Loucy (cell line): Measurements from ENCODE around the gene ZNF70.

Experiments
- H2AFZ ChIP-seq: fragments of 200-600 bp; sonication (generic); 2 replicates; pipeline ENCODE4 v1.6.0; 2016; ENCODE audit warnings: antibody characterized with exemption, mild to moderate bottlenecking, low read length, moderate library complexity
- H3F3A ChIP-seq: fragments of 200-600 bp; 2 replicates; pipeline ENCODE4 v1.6.0; 2016; ENCODE audit warnings: antibody characterized with exemption, low read depth, mild to moderate bottlenecking
- H3K27me3 ChIP-seq: fragments of 200-600 bp; sonication (generic); 2 replicates; pipeline ENCODE4 v1.6.1; 2014; ENCODE audit warnings: low read length, mild to moderate bottlenecking; ENCODE audit not compliant: insufficient read depth, poor library complexity, severe bottlenecking
- H3K36me3 ChIP-seq: fragments of 200-600 bp; sonication (generic); 2 replicates; pipeline ENCODE4 v1.6.1; 2016; ENCODE audit warnings: low read length; ENCODE audit not compliant: insufficient read depth
- H3K4me1 ChIP-seq: fragments of 200-600 bp; sonication (generic); 2 replicates; pipeline ENCODE4 v1.5.1; 2014; ENCODE audit warnings: low read length, mild to moderate bottlenecking; ENCODE audit not compliant: insufficient read depth, poor library complexity, severe bottlenecking
- H3K4me2 ChIP-seq: fragments of 200-600 bp; sonication (generic); 2 replicates; pipeline ENCODE4 v1.6.0; 2014; ENCODE audit warnings: antibody characterized with exemption, low read length, low read depth, mild to moderate bottlenecking; ENCODE audit not compliant: poor library complexity, severe bottlenecking
- H3K4me3 ChIP-seq: fragments of 200-600 bp; sonication (generic); 2 replicates; pipeline ENCODE4 v1.5.1; 2014; ENCODE audit warnings: low read length, mild to moderate bottlenecking, mixed read lengths; ENCODE audit not compliant: poor library complexity, severe bottlenecking
- H3K79me2 ChIP-seq: fragments of 200-600 bp; sonication (generic); 2 replicates; pipeline ENCODE4 v1.6.1; 2014; ENCODE audit warnings: low read length; ENCODE audit not compliant: insufficient read depth
- H3K9ac ChIP-seq: fragments of 200-600 bp; sonication (generic); 2 replicates; pipeline ENCODE4 v1.6.0; 2014; ENCODE audit warnings: mild to moderate bottlenecking, low read depth, low read length, moderate library complexity; ENCODE audit not compliant: poor library complexity, severe bottlenecking
- H3K9me2 ChIP-seq: fragments of 200-600 bp; sonication (generic); replicated peaks from 2 replicates; pipeline ENCODE4 v1.6.1; 2016; ENCODE audit warnings: low read depth, low read length, mixed read lengths
- H3K9me3 ChIP-seq: fragments of 200-600 bp; sonication (generic); 2 replicates; pipeline ENCODE4 v1.6.1; 2014; ENCODE audit warnings: mild to moderate bottlenecking, antibody characterized with exemption, low read length, low read depth; ENCODE audit not compliant: insufficient read depth
- H4K20me1 ChIP-seq: fragments of 200-600 bp; sonication (generic); 2 replicates; pipeline ENCODE4 v1.6.0; 2014; ENCODE audit warnings: antibody characterized with exemption, low read length, mild to moderate bottlenecking; ENCODE audit not compliant: insufficient read depth, poor library complexity, severe bottlenecking
- EZH2phosphoT487 ChIP-seq: fragments of 200-600 bp; IDR thresholded peaks from 2 replicates; pipeline ENCODE4 v1.6.1; 2018; ENCODE audit warnings: antibody characterized with exemption, mild to moderate bottlenecking, moderate library complexity, borderline replicate concordance
- TF ChIP-seq, protein P1 (sequence below): fragments of 200-600 bp; sonication (generic); conservative IDR thresholded peaks from 2 replicates; pipeline ENCODE4 v1.5.1; 2014; ENCODE audit warnings: mild to moderate bottlenecking, antibody characterized with exemption, low read length

Gene ZNF70

DNA sequence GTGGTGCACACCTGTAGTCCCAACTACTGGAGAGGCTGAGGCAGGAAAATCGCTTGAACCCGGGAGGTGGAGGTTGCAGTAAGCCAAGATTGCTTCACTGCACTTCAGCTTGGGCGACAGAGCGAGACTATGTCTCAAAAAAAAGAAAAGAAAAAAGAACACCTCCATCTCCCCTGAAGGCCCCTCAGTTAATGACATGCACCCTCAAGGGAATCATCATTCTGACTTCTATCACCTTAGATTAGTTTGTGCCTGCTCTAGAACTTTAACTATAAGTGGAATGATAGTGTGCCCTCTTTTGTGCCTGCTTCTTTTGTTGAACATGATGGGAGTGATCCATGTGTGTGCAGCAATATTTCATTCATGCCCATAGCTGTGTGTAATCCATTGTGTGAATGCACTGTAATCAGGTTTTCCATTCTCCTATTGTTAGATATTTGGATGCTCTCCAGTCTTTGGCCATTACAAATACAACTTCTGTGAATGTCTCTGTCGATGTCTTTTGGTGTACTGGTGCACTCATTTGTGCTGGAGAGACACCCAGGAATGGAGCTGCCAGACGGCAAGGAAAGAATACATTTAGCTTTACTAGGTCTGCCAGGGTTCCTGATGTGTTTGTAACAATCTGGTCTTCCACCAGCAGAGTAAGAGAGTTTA is 4.2 kb upstream of the ZNF70 start:
- no peaks in the 10 kb centered on the region for H3K36me3 ChIP-seq
- peaks cover 5% of the 10 kb centered on the region; the same call in 1 of the 2 replicates for H3K79me2 ChIP-seq
- no peak overlapping the region for H2AFZ ChIP-seq
- H3K9me3 ChIP-seq: no peaks in the 10 kb centered on the region
- H3K9ac ChIP-seq: no peak overlapping the region
- no peak overlapping the region for H3K4me3 ChIP-seq
- H3F3A ChIP-seq: peaks cover 3% of the 10 kb centered on the region; the same call in 1 of the 2 replicates
- no peaks in the 10 kb centered on the region for H4K20me1 ChIP-seq
- H3K27me3 ChIP-seq: no peaks in the 10 kb centered on the region
- peaks cover 31% of the 10 kb centered on the region for H3K4me1 ChIP-seq
- no peaks in the 10 kb centered on the region for H3K9me2 ChIP-seq
- TF ChIP-seq, protein P1, sequence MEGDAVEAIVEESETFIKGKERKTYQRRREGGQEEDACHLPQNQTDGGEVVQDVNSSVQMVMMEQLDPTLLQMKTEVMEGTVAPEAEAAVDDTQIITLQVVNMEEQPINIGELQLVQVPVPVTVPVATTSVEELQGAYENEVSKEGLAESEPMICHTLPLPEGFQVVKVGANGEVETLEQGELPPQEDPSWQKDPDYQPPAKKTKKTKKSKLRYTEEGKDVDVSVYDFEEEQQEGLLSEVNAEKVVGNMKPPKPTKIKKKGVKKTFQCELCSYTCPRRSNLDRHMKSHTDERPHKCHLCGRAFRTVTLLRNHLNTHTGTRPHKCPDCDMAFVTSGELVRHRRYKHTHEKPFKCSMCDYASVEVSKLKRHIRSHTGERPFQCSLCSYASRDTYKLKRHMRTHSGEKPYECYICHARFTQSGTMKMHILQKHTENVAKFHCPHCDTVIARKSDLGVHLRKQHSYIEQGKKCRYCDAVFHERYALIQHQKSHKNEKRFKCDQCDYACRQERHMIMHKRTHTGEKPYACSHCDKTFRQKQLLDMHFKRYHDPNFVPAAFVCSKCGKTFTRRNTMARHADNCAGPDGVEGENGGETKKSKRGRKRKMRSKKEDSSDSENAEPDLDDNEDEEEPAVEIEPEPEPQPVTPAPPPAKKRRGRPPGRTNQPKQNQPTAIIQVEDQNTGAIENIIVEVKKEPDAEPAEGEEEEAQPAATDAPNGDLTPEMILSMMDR: no peak
- TF ChIP-seq EZH2phosphoT487: no peak
- H3K4me2 ChIP-seq: no peak overlapping the region

DNA sequence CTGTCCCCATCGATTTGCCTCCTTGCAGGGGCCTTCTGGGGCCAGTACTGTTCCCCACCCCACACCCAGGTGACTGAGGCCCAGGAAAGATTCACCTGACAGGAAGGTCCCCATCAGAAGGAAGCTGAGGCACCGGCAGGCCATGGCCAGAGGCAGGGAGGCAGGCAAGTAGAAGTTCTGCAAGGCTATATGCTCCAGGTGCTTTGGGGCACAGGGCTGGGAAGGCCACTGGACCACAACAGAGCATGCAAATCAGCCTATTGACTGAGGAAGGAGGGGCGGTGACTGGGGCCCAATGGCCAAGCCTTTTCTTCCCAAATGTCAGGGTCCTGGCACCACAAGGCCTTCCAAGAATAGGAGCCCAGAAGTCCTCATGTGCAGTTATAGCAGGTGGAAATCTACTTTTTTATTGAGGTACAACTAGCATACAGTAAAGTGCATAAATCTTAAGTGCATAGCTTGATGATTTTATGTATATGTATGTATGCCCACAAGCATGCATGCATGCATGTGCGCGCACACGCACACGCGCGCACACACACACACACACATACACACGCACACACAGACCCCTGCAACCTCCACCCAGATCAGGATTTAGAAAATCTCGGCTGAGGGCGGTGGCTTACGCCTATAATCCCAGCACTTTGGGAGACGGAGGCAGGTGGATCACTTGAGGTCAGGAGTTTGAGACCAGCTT is 3.5 kb upstream of the ZNF70 start, which contains the start of gene VPREB3:
Gene VPREB3 (minus strand): TSS at position 206 of the 700 bp plus-strand sequence. CDS start 62 bp downstream, at position 144.
- peaks cover 37% of the 10 kb centered on the region for H3K4me1 ChIP-seq
- H3K36me3 ChIP-seq: no peaks in the 10 kb centered on the region
- H4K20me1 ChIP-seq: no peaks in the 10 kb centered on the region
- H3K4me3 ChIP-seq: no peak within 1 kb of the TSS
- H3K27me3 ChIP-seq: no peaks in the 10 kb centered on the region
- no peak within 1 kb of the TSS for H3K4me2 ChIP-seq
- peaks cover 3% of the 10 kb centered on the region; the same call in 1 of the 2 replicates for H3F3A ChIP-seq
- peaks cover 13% of the 10 kb centered on the region; the same call in 1 of the 2 replicates for H3K79me2 ChIP-seq
- no peak for TF ChIP-seq EZH2phosphoT487
- TF ChIP-seq, protein P1: no peak
- no peaks in the 10 kb centered on the region for H3K9me3 ChIP-seq
- H3K9ac ChIP-seq: no peak within 1 kb of the TSS
- H3K9me2 ChIP-seq: no peaks in the 10 kb centered on the region
- H2AFZ ChIP-seq: no peak within 1 kb of the TSS

DNA sequence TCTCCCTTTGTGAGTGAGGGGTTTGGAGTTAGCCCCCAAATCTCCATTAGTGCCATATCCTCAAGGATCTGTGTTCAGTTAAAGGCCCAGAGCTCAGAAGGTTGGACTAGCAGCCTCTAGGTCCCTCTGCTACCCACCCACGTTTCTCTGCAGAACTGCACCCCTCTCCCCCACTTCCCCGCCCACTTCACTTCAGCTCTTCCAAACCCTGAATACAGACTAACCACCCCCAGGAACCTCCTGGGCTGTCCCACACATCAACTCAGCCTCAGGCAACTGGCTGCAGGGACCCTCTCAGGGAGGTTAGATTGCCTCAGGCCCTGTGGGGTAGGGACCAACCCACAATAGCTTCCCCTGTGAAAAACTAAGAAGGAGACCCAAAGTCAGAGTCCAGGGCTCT is 2.5 kb upstream of the ZNF70 start:
- Histone ChIP-seq H3K4me2 (no peak overlapping the region), H3K79me2 (peaks cover 13% of the 10 kb centered on the region; the same call in 1 of the 2 replicates), H3K36me3 (no peaks in the 10 kb centered on the region), H3F3A (peaks cover 3% of the 10 kb centered on the region; the same call in 1 of the 2 replicates), H3K9ac (no peak overlapping the region), H3K27me3 (no peaks in the 10 kb centered on the region), H3K9me2 (no peaks in the 10 kb centered on the region), H2AFZ (no peak overlapping the region), H3K9me3 (no peaks in the 10 kb centered on the region), H4K20me1 (no peaks in the 10 kb centered on the region), H3K4me1 (peaks cover 37% of the 10 kb centered on the region), H3K4me3 (no peak overlapping the region)
- TF ChIP-seq, protein P1: no peak
- no peak for TF ChIP-seq EZH2phosphoT487
